HepG2 (cell line): Measurements from ENCODE around the gene CLEC7A. TPM values are rescaled to one million over a fixed set of nuclear protein-coding genes. Genes with fewer than 3 reads are reported as not detected.

Experiments used
- ATAC-seq: fragments of 200-7000 bp; cut with Tn5 transposase; 3 replicates; pipeline ENCODE4 v1.9.1; 2020; ENCODE audit warnings: mild to moderate bottlenecking, moderate library complexity
- BruUV-seq: library from RNA; stranded (reverse); fragments of 400-500 nt; replicated peaks from 2 replicates; lab custom pipeline; 2021; lab: Mats Ljungman, UMichigan
- CTCF ChIA-PET: fragments of 300-600 bp; formaldehyde crosslinking; extraction: SDS; loops from one replicate; lab custom pipeline; 2021; ENCODE audit warnings: low total read pairs, inconsistent platforms, low intra/inter-chr PET ratio; lab: Yijun Ruan, JAX
- POLR2A ChIA-PET: fragments of 350-600 bp; sonication (Branson Sonifier 250); formaldehyde crosslinking; loops from one replicate; lab custom pipeline; 2020; ENCODE audit warnings: antibody characterized with exemption, inconsistent platforms; lab: Yijun Ruan, JAX
- DNase-seq: peaks from one replicate; pipeline ENCODE4 v3.0.0-alpha.2; 2015; ENCODE audit warnings: low spot score
- FAIRE-seq: peaks from 3 replicates; lab custom pipeline; 2011; peaks lifted over from hg19 to GRCh38; lab: Jason Lieb, UNC
- H2AFZ ChIP-seq: one replicate; pipeline ENCODE4 v1.6.1; 2011; ENCODE audit warnings: low read length, inconsistent platforms
- H3K27ac ChIP-seq: fragments of 300-600 bp; 3 replicates; pipeline ENCODE4 v1.8.0; 2011; ENCODE audit warnings: mixed run types, mild to moderate bottlenecking, mixed read lengths, low read length, inconsistent platforms; ENCODE audit not compliant: insufficient read depth; ENCODE audit errors: extremely low read length
- H3K27me3 ChIP-seq, 2 experiments: fragments of 200-600 bp in 1 of 2; 2 replicates in 1 of 2; 3 replicates in 1 of 2; pipeline versions ENCODE4 v1.6.0 to v1.8.0; 2011; ENCODE audit warnings: low read length in 2 of 2, mild to moderate bottlenecking in 2 of 2, moderate library complexity in 2 of 2, inconsistent platforms in 1 of 2; ENCODE audit not compliant: insufficient read depth in 2 of 2, control insufficient read depth in 1 of 2
- H3K36me3 ChIP-seq, 2 experiments: fragments of 200-600 bp in 1 of 2; replicated peaks in 1 of 2; 2 replicates in 1 of 2; 3 replicates in 1 of 2; pipeline versions ENCODE4 v1.5.1 to v1.8.0; 2011; ENCODE audit warnings: low read length in 2 of 2, inconsistent platforms in 1 of 2; ENCODE audit not compliant: insufficient read depth in 2 of 2, control insufficient read depth in 1 of 2
- H3K4me1 ChIP-seq: 2 replicates; pipeline ENCODE4 v1.5.1; 2012; ENCODE audit warnings: low read length, inconsistent platforms; ENCODE audit not compliant: insufficient read depth
- H3K4me2 ChIP-seq: 2 replicates; pipeline ENCODE4 v1.6.0; 2011; ENCODE audit warnings: low read depth, low read length, inconsistent platforms
- H3K4me3 ChIP-seq, 3 experiments: fragments of 200-600 bp in 1 of 3; sonication (generic), shearing (Covaris generic) in 1 of 3; replicated peaks in 1 of 3; 2 replicates each; pipeline ENCODE4 v1.5.1; 2011 to 2016; ENCODE audit warnings: low read length in 3 of 3, inconsistent platforms in 2 of 3, low read depth in 2 of 3, mild to moderate bottlenecking in 2 of 3, control low read depth in 1 of 3, mixed read lengths in 1 of 3; ENCODE audit not compliant: insufficient read depth in 1 of 3
- H3K79me2 ChIP-seq: one replicate; pipeline ENCODE4 v1.6.1; 2011; ENCODE audit warnings: low read length, inconsistent platforms; ENCODE audit not compliant: insufficient read depth
- H3K9ac ChIP-seq: 2 replicates; pipeline ENCODE4 v1.6.0; 2011; ENCODE audit warnings: mild to moderate bottlenecking, low read depth, low read length, inconsistent platforms; ENCODE audit not compliant: insufficient read depth
- H3K9me3 ChIP-seq: 2 replicates; pipeline ENCODE4 v1.5.1; 2012; ENCODE audit warnings: mild to moderate bottlenecking, low read length
- H4K20me1 ChIP-seq: 2 replicates; pipeline ENCODE4 v1.6.0; 2011; ENCODE audit warnings: inconsistent platforms, mild to moderate bottlenecking, low read length, moderate library complexity; ENCODE audit not compliant: insufficient read depth
- EEA1 ChIP-seq: sonication (generic); formaldehyde crosslinking; IDR thresholded peaks from 2 replicates; pipeline ENCODE4 v1.5.1; 2020; ENCODE audit warnings: mild to moderate bottlenecking, missing genetic modification reagents, borderline replicate concordance
- HNF4A ChIP-seq: sonication (generic); formaldehyde crosslinking; IDR thresholded peaks from 2 replicates; pipeline ENCODE4 v1.4.0; 2020; ENCODE audit warnings: missing genetic modification reagents
- ISL2 ChIP-seq: sonication (generic); formaldehyde crosslinking; IDR thresholded peaks from 2 replicates; pipeline ENCODE4 v1.5.0; 2020; ENCODE audit warnings: missing genetic modification reagents
- KDM1A ChIP-seq: IDR thresholded peaks from 2 replicates; pipeline ENCODE4 v1.6.1; 2016; ENCODE audit warnings: missing compliant biosample characterization
- NFKB2 ChIP-seq: sonication (generic); formaldehyde crosslinking; IDR thresholded peaks from 2 replicates; pipeline ENCODE4 v1.4.0; 2020; ENCODE audit warnings: missing genetic modification reagents, borderline replicate concordance
- NR2F1 ChIP-seq, 2 experiments: fragments of 450-650 bp in 1 of 2; formaldehyde crosslinking in 1 of 2; IDR thresholded peaks; 2 replicates each; pipeline versions ENCODE4 v1.5.0 to v1.6.1; 2016 to 2020; ENCODE audit warnings: mild to moderate bottlenecking in 1 of 2, missing compliant biosample characterization in 1 of 2, missing genetic modification reagents in 1 of 2, moderate library complexity in 1 of 2
- NR2F2 ChIP-seq: IDR thresholded peaks from 2 replicates; pipeline ENCODE4 v1.6.1; 2012; ENCODE audit warnings: low read depth, inconsistent platforms, borderline replicate concordance
- RAD51 ChIP-seq: fragments of 450-650 bp; IDR thresholded peaks from 2 replicates; pipeline ENCODE4 v1.6.1; 2016; ENCODE audit warnings: borderline replicate concordance
- ZNF652 ChIP-seq: IDR thresholded peaks from 2 replicates; pipeline ENCODE4 v1.6.1; 2016; ENCODE audit warnings: low read depth, borderline replicate concordance
- ZZZ3 ChIP-seq: sonication (generic); formaldehyde crosslinking; IDR thresholded peaks from 2 replicates; pipeline ENCODE4 v1.4.0; 2020; ENCODE audit warnings: missing genetic modification reagents, mild to moderate bottlenecking, borderline replicate concordance
- WGBS: methylation state at CpG from one replicate; pipeline ENCODE4 v1.1.6; 2017; ENCODE audit warnings: low lambda C conversion rate; 5-methylcytosine and 5-hydroxymethylcytosine counted together
- in situ Hi-C: cut with HindIII; loops from 2 replicates; pipeline ENCODE4 v1.10.0; 2017; ENCODE audit warnings: low pct_unique_long_range_greater_than_20kb; ENCODE audit not compliant: extremely low pct_ligation_motif_present
- intact Hi-C: fragments of 100-400 bp; cut with micrococcal nuclease; formaldehyde crosslinking; loops from one replicate; pipeline ENCODE4 v1.10.0; 2022; ENCODE audit not compliant: unreplicated experiment
- polyA plus RNA-seq, 8 experiments: library from polyadenylated mRNA; depleted of rRNA in 3 of 8; stranded (reverse) in 7 of 8; unstranded in 1 of 8; fragments of >200 nt; fragmentation: Illumina TruSeq in 4 of 8; extraction: Trizol in 4 of 8; gene quantifications; 2 replicates each; pipeline versions ENCODE4 v1.2.1 to v1.2.3, GENCODE V29; 2011 to 2016; ENCODE audit warnings: low read depth in 4 of 8, missing spikeins in 1 of 8, mixed read lengths in 1 of 8; ENCODE audit not compliant: insufficient read depth in 1 of 8
- total RNA-seq, 5 experiments: library from RNA; depleted of rRNA; stranded (reverse); fragments of >200 nt; fragmentation: Illumina TruSeq; extraction: Trizol; gene quantifications; 2 replicates each; pipeline ENCODE4 v1.2.3, GENCODE V29; 2016; ENCODE audit warnings: low read depth in 1 of 5
- TF ChIP-seq, protein P1 (sequence below): sonication (generic); formaldehyde crosslinking; IDR thresholded peaks from 2 replicates; pipeline ENCODE4 v1.5.0; 2020; ENCODE audit warnings: mild to moderate bottlenecking, missing genetic modification reagents
- TF ChIP-seq, protein P2 (sequence below): sonication (generic); formaldehyde crosslinking; IDR thresholded peaks from 2 replicates; pipeline ENCODE4 v1.9.0; 2022; ENCODE audit warnings: missing genetic modification reagents, mild to moderate bottlenecking, borderline replicate concordance
- TF ChIP-seq, protein P3 (sequence below): sonication (generic); formaldehyde crosslinking; IDR thresholded peaks from 2 replicates; pipeline ENCODE4 v1.5.0; 2020; ENCODE audit warnings: missing genetic modification reagents

Gene CLEC7A
- total and polyA plus RNA-seq, 2 of the 13 experiments (the other 11 are each of a cell fraction or from before 2014, with no cell fraction given): not detected

DNA sequence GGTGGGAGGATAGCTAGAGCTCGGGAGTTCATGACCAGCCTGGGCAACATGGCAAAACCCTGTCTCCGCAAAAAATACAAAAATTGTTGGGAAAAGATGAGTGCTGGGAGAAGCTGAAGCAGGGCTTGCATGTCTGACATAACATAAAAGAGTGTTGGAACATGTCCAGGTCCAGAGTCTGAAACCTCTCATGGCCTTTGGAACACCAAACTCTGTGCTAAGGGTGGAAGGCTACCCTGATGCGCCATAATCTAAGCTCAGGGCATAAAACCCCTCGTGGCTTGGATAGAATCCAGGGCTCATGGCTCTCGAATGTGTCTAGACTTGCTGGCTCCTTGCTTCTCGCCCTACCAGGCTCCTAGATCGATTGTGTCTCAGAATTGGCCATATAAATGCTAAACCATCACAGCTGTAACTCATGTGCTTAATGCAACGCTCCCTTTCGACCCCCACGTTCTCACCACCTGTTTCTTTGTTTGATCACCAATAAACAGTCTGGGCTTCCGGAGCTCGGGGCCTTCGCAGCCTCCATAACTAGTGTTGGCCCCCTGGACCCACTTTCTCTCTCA, 6.7 kb upstream of the CLEC7A start:
- CTCF ChIA-PET: no interaction called here

DNA sequence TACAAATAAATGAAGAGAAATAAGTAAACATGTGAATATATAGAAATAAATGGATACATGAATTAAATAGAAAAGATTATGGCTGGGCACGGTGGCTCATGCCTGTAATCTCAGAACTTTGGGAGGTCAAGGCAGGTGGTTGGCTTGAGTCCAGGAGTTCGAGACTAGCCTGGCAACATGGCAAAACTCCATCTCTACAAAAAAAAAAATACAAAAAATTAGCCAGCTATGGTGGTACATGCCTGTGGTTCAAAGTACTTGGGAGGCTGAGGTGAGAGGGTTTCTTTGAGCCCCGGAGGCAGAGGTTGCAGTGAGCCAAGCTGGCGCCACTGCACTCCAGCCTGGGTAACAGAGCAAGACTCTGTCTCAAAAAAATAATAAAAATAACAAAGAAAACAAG, 5.1 kb upstream of the CLEC7A start:
- no peak overlapping the region for H3K4me2 ChIP-seq
- 0 out of 2 replicates have a peak, but pooled peaks cover 6% of the 10 kb centered on the region for H3K4me1 ChIP-seq
- H4K20me1 ChIP-seq: no peaks in the 10 kb centered on the region
- no TSS peak for BruUV-seq
- in situ Hi-C loops: loop anchor here (10.0 kb wide), 1 partner anchor 380 kb away; no protein-coding TSS in a partner anchor
- no peak for ATAC-seq
- H3K27ac ChIP-seq: no peak overlapping the region
- POLR2A ChIA-PET: no interaction called here
- no peak for DNase-seq
- no peak overlapping the region for H3K4me3 ChIP-seq
- WGBS: 11% methylated on average over 4 of the region's 4 CpGs
- H3K27me3 ChIP-seq: peaks cover 0 to under 1% of the 10 kb centered on the region in 2 experiments; a peak in 1 of 5 replicates
- CTCF ChIA-PET: interaction anchor here (0.6 kb wide), 1 partner anchor 1307 kb away, joined by 3 read pairs; no protein-coding TSS in a partner anchor
- H2AFZ ChIP-seq: no peak overlapping the region
- H3K79me2 ChIP-seq: no peaks in the 10 kb centered on the region
- no peaks in the 10 kb centered on the region for H3K36me3 ChIP-seq
- no peak overlapping the region for H3K9ac ChIP-seq
- FAIRE-seq: no peak
- intact Hi-C loops: no loop called here
- H3K9me3 ChIP-seq: no peaks in the 10 kb centered on the region
- TF ChIP-seq EEA1 (CRISPR knock-in tag): no peak
- no peak for TF ChIP-seq NFKB2 (CRISPR knock-in tag)
- TF ChIP-seq KDM1A: no peak
- TF ChIP-seq ZNF652 (CRISPR knock-in tag): no peak
- TF ChIP-seq, protein P1, sequence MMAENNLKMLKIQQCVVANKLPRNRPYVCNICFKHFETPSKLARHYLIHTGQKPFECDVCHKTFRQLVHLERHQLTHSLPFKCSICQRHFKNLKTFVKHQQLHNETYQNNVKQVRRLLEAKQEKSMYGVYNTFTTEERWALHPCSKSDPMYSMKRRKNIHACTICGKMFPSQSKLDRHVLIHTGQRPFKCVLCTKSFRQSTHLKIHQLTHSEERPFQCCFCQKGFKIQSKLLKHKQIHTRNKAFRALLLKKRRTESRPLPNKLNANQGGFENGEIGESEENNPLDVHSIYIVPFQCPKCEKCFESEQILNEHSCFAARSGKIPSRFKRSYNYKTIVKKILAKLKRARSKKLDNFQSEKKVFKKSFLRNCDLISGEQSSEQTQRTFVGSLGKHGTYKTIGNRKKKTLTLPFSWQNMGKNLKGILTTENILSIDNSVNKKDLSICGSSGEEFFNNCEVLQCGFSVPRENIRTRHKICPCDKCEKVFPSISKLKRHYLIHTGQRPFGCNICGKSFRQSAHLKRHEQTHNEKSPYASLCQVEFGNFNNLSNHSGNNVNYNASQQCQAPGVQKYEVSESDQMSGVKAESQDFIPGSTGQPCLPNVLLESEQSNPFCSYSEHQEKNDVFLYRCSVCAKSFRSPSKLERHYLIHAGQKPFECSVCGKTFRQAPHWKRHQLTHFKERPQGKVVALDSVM (CRISPR knock-in tag): no peak
- TF ChIP-seq, protein P2, sequence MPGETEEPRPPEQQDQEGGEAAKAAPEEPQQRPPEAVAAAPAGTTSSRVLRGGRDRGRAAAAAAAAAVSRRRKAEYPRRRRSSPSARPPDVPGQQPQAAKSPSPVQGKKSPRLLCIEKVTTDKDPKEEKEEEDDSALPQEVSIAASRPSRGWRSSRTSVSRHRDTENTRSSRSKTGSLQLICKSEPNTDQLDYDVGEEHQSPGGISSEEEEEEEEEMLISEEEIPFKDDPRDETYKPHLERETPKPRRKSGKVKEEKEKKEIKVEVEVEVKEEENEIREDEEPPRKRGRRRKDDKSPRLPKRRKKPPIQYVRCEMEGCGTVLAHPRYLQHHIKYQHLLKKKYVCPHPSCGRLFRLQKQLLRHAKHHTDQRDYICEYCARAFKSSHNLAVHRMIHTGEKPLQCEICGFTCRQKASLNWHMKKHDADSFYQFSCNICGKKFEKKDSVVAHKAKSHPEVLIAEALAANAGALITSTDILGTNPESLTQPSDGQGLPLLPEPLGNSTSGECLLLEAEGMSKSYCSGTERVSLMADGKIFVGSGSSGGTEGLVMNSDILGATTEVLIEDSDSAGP (CRISPR knock-in tag): no peak
- TF ChIP-seq NR2F2: no peak
- TF ChIP-seq NR2F1 (CRISPR knock-in tag; IDR thresholded peaks at IDR 0.05): no peak
- TF ChIP-seq, protein P3, sequence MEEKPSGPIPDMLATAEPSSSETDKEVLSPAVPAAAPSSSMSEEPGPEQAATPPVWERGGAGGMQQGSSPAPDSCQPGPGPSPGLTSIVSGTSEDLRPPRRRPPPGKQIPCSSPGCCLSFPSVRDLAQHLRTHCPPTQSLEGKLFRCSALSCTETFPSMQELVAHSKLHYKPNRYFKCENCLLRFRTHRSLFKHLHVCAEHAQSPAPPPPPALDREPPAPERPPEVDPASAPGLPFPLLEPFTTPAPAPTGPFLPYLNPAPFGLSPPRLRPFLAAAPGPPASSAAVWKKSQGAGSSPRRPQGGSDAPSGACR (CRISPR knock-in tag): no peak
- no peak for TF ChIP-seq RAD51
- TF ChIP-seq ZZZ3 (CRISPR knock-in tag): no peak

More for the DNA sequence above, 6.7 kb upstream of the CLEC7A start:
- Histone ChIP-seq H3K27me3 (no peaks in the 10 kb centered on the region; a peak in 1 of 5 replicates), H3K4me1 (0 out of 2 replicates have a peak, but pooled peaks cover 6% of the 10 kb centered on the region), H3K9me3 (no peaks in the 10 kb centered on the region), H3K4me2 (no peak overlapping the region), H3K79me2 (no peaks in the 10 kb centered on the region), H2AFZ (no peak overlapping the region), H3K9ac (no peak overlapping the region), H3K4me3 (no peak overlapping the region), H3K27ac (no peak overlapping the region), H4K20me1 (no peaks in the 10 kb centered on the region), H3K36me3 (no peaks in the 10 kb centered on the region)
- TF ChIP-seq ISL2 (CRISPR knock-in tag): no peak
- peak; percentile 17; the same call in 1 of the 2 replicates for TF ChIP-seq HNF4A (CRISPR knock-in tag)
- FAIRE-seq: no peak
- peak; percentile 4 for DNase-seq
- POLR2A ChIA-PET: no interaction called here
- WGBS: 40% methylated on average over 12 of the region's 13 CpGs
- no TSS peak for BruUV-seq
- no peak for ATAC-seq
- in situ Hi-C loops: loop anchor here (10.0 kb wide), 1 partner anchor 382 kb away; no protein-coding TSS in a partner anchor
- intact Hi-C loops: loop anchor here (1.0 kb wide), 1 partner anchor 126 kb away; the partner anchor contains the start of gene CLEC12B
